ENCODE results near the gene ALX3. TPM values are rescaled to one million over a fixed set of nuclear protein-coding genes. Genes with fewer than 3 reads are reported as not detected.
A peak's percentile ranks its signal among the peaks of the same experiment; 100 is the strongest.

The ALX3 gene
- polyA plus RNA-seq, 3 donors, result not detected

- Histone ChIP-seq H3K4me1 (ENCODE audit: control insufficient read depth in 1 of 2, insufficient read depth in 2 of 2, low read length in 2 of 2) (peaks cover 16 to 33% of the 10 kb centered on the region in 2 donors), H3K36me3 (replicated peaks in 1 of 2; ENCODE audit: control insufficient read depth in 1 of 2, insufficient read depth in 2 of 2, low read length in 2 of 2) (peaks cover 17 to 24% of the 10 kb centered on the region in 2 donors), H4K20me1 (ENCODE audit: insufficient read depth, low read length) (no peaks in the 10 kb centered on the region), H3K4me3 (replicated peaks in 1 of 3; ENCODE audit: low read depth in 2 of 3, low read length in 3 of 3) (peak within 1 kb of the TSS; percentile 67 to 94 (median 83)), H3K9ac (ENCODE audit: insufficient read depth, low read length, poor library complexity, severe bottlenecking) (peak within 1 kb of the TSS; percentile 98), H3K79me2 (ENCODE audit: insufficient read depth, low read length) (peaks cover 33% of the 10 kb centered on the region), H2AFZ (ENCODE audit: insufficient read depth, low read depth, low read length, poor library complexity, severe bottlenecking) (peak within 1 kb of the TSS; percentile 96), H3K4me2 (replicated peaks; ENCODE audit: extremely low read depth, low read length, poor library complexity, severe bottlenecking) (peak within 1 kb of the TSS; percentile 88), H3K27me3 (ENCODE audit: control insufficient read depth in 2 of 2, insufficient read depth in 2 of 2, low read length in 2 of 2) (no peaks in the 10 kb centered on the region), H3K27ac (ENCODE audit: low read depth in 1 of 2, low read length in 2 of 2) (peak within 1 kb of the TSS; percentile 57 to 88), H3K9me3 (replicated peaks in 1 of 2; ENCODE audit: control insufficient read depth in 1 of 2, insufficient read depth in 1 of 2, low read length in 2 of 2) (no peaks in the 10 kb centered on the region)
- Mint-ChIP-seq H3K27me3 (ENCODE audit: low read depth in 3 of 3) (peaks cover 0 to 1% (median 0%) of the 10 kb centered on the region in 3 donors), H3K27ac (peak within 1 kb of the TSS; percentile 83 to 95 (median 90)), H3K9me3 (no peaks in the 10 kb centered on the region), H3K4me1 (peaks cover 36% of the 10 kb centered on the region), H3K36me3 (peaks cover 17 to 23% of the 10 kb centered on the region in 2 donors), H3K4me3 (peak within 1 kb of the TSS; percentile 88 to 94)
- TF ChIP-seq, protein P1, sequence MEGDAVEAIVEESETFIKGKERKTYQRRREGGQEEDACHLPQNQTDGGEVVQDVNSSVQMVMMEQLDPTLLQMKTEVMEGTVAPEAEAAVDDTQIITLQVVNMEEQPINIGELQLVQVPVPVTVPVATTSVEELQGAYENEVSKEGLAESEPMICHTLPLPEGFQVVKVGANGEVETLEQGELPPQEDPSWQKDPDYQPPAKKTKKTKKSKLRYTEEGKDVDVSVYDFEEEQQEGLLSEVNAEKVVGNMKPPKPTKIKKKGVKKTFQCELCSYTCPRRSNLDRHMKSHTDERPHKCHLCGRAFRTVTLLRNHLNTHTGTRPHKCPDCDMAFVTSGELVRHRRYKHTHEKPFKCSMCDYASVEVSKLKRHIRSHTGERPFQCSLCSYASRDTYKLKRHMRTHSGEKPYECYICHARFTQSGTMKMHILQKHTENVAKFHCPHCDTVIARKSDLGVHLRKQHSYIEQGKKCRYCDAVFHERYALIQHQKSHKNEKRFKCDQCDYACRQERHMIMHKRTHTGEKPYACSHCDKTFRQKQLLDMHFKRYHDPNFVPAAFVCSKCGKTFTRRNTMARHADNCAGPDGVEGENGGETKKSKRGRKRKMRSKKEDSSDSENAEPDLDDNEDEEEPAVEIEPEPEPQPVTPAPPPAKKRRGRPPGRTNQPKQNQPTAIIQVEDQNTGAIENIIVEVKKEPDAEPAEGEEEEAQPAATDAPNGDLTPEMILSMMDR (IDR thresholded peaks at IDR 0.05), result no peak
- DNase-seq, result peak; percentile 95 to 97 (median 96)
- intact Hi-C loops (cut with micrococcal nuclease), result loop anchor here in 1 of 2 donors (10.0 kb wide), 2 partner anchors 370 to 610 kb away; partner anchors contain the start of genes LAMTOR5 and PSMA5
- WGBS (ENCODE audit: insufficient coverage), result 0% methylated on average over 65 of the region's 66 CpGs
Measured at GRCh38 chr1:110034451-110035235, 35.8 kb downstream of the ALX3 start, which contains the start of gene STRIP1. STRIP1 (plus strand) TSS chr1:110034624; CDS start chr1:110034638, 14 bp downstream.

GRCh38 chr1:110034040-110034450, 36.4 kb downstream of the ALX3 start:
- Histone ChIP-seq H3K9me3 (replicated peaks in 1 of 2; ENCODE audit: control insufficient read depth in 1 of 2, insufficient read depth in 1 of 2, low read length in 2 of 2) (no peaks in the 10 kb centered on the region), H3K79me2 (ENCODE audit: insufficient read depth, low read length) (peaks cover 33% of the 10 kb centered on the region), H2AFZ (ENCODE audit: insufficient read depth, low read depth, low read length, poor library complexity, severe bottlenecking) (peak overlapping the region; percentile 96), H3K27ac (ENCODE audit: low read depth in 1 of 2, low read length in 2 of 2) (peak overlapping the region; percentile 57 to 88), H3K27me3 (ENCODE audit: control insufficient read depth in 2 of 2, insufficient read depth in 2 of 2, low read length in 2 of 2) (no peaks in the 10 kb centered on the region), H3K4me1 (ENCODE audit: control insufficient read depth in 1 of 2, insufficient read depth in 2 of 2, low read length in 2 of 2) (peaks cover 16 to 33% of the 10 kb centered on the region in 2 donors), H3K36me3 (replicated peaks in 1 of 2; ENCODE audit: control insufficient read depth in 1 of 2, insufficient read depth in 2 of 2, low read length in 2 of 2) (peaks cover 11 to 18% of the 10 kb centered on the region in 2 donors), H3K4me3 (replicated peaks in 1 of 3; ENCODE audit: low read depth in 2 of 3, low read length in 3 of 3) (peak overlapping the region; percentile 63 to 94 (median 67)), H3K4me2 (replicated peaks; ENCODE audit: extremely low read depth, low read length, poor library complexity, severe bottlenecking) (peak overlapping the region; percentile 88), H4K20me1 (ENCODE audit: insufficient read depth, low read length) (no peaks in the 10 kb centered on the region), H3K9ac (ENCODE audit: insufficient read depth, low read length, poor library complexity, severe bottlenecking) (peak overlapping the region; percentile 98)
- H3K4me3 Mint-ChIP-seq, result peak overlapping the region; percentile 79 to 89
- peak overlapping the region; percentile 83 to 95 (median 90) for H3K27ac Mint-ChIP-seq
- WGBS (ENCODE audit: insufficient coverage), result no CpG with 5 or more reads among the region's 4 CpGs
- H3K9me3 Mint-ChIP-seq, result no peaks in the 10 kb centered on the region
- peaks cover 36% of the 10 kb centered on the region for H3K4me1 Mint-ChIP-seq
- no peak for DNase-seq
- TF ChIP-seq, protein P1 (IDR thresholded peaks at IDR 0.05), result no peak
- intact Hi-C loops (cut with micrococcal nuclease), result loop anchor here in 1 of 2 donors (10.0 kb wide), 2 partner anchors 371 to 609 kb away; partner anchors contain the start of genes LAMTOR5 and PSMA5
- H3K36me3 Mint-ChIP-seq, result peaks cover 11 to 17% of the 10 kb centered on the region in 2 donors
- H3K27me3 Mint-ChIP-seq (ENCODE audit: low read depth in 3 of 3), result peaks cover 0 to 1% (median 0%) of the 10 kb centered on the region in 3 donors
